K562 (cell line): ENCODE data around the gene DNAJB12. TPM values are rescaled to one million over a fixed set of nuclear protein-coding genes. Genes with fewer than 3 reads are reported as not detected.

Source experiments
- CBX5 ChIP-seq: IDR thresholded peaks from 2 replicates; pipeline ENCODE4 v1.6.1; 2014; ENCODE audit warnings: low read depth, borderline replicate concordance
- DIDO1 ChIP-seq: fragments of 450-650 bp; IDR thresholded peaks from 2 replicates; pipeline ENCODE4 v1.6.1; 2016; ENCODE audit warnings: low read depth, missing biosample characterization, missing genetic modification characterization
- EP400 ChIP-seq: fragments of 450-650 bp; IDR thresholded peaks from 2 replicates; pipeline ENCODE4 v1.6.1; 2017; ENCODE audit warnings: antibody characterized with exemption, mild to moderate bottlenecking, moderate library complexity
- HDAC8 ChIP-seq: fragments of 450-650 bp; IDR thresholded peaks from 2 replicates; pipeline ENCODE4 v1.6.1; 2016; ENCODE audit warnings: mild to moderate bottlenecking, missing genetic modification characterization, moderate library complexity, missing compliant biosample characterization
- HNRNPLL ChIP-seq: fragments of 200-400 bp; formaldehyde crosslinking; IDR thresholded peaks from 2 replicates; pipeline ENCODE4 v1.6.1; 2017; ENCODE audit warnings: low read length, low read depth, mild to moderate bottlenecking; ENCODE audit not compliant: poor library complexity, severe bottlenecking
- HNRNPUL1 ChIP-seq: fragments of 200-400 bp; formaldehyde crosslinking; IDR thresholded peaks from 2 replicates; pipeline ENCODE4 v1.6.1; 2017; ENCODE audit warnings: low read length
- MTA1 ChIP-seq: fragments of 450-650 bp; IDR thresholded peaks from 2 replicates; pipeline ENCODE4 v1.6.1; 2017; ENCODE audit warnings: borderline replicate concordance
- NCOA6 ChIP-seq: fragments of 450-650 bp; IDR thresholded peaks from 2 replicates; pipeline ENCODE4 v1.6.1; 2017; ENCODE audit warnings: mild to moderate bottlenecking
- PHTF2 ChIP-seq: fragments of 250-450 bp; sonication (Bioruptor Pico); IDR thresholded peaks from 2 replicates; pipeline ENCODE4 v1.5.0; 2021; ENCODE audit warnings: mild to moderate bottlenecking
- SOX6 ChIP-seq: fragments of 450-650 bp; IDR thresholded peaks from 2 replicates; pipeline ENCODE4 v1.6.1; 2014; ENCODE audit warnings: mild to moderate bottlenecking
- SREBF1 ChIP-seq: fragments of 150-350 bp; IDR thresholded peaks from 2 replicates; pipeline ENCODE4 v1.6.1; 2014; ENCODE audit warnings: antibody characterized with exemption, low read depth, low read length, borderline replicate concordance
- SRF ChIP-seq, 2 experiments: fragments of 250-450, 450-650 bp in 1 of 2; sonication (Bioruptor Pico) in 1 of 2; sonication (generic) in 1 of 2; formaldehyde crosslinking; IDR thresholded peaks; 2 replicates each; pipeline versions ENCODE4 v1.5.0 to v1.5.1; 2020 to 2022; ENCODE audit warnings: mild to moderate bottlenecking in 1 of 2, missing genetic modification reagents in 1 of 2
- XRCC5 ChIP-seq: fragments of 200-400 bp; formaldehyde crosslinking; IDR thresholded peaks from 2 replicates; pipeline ENCODE4 v1.6.1; 2017; ENCODE audit warnings: low read depth, mild to moderate bottlenecking, low read length
- ZBTB34 ChIP-seq: fragments of 250-450 bp; sonication (Bioruptor Pico); IDR thresholded peaks from 2 replicates; pipeline ENCODE4 v1.8.0; 2021; ENCODE audit warnings: mild to moderate bottlenecking, moderate library complexity
- ZBTB40 ChIP-seq, 2 experiments: fragments of 450-650 bp in 1 of 2; sonication (generic) in 1 of 2; formaldehyde crosslinking in 1 of 2; IDR thresholded peaks; 2 replicates each; pipeline versions ENCODE4 v1.7.1 to v1.9.0; 2016 to 2022; ENCODE audit warnings: inconsistent platforms in 1 of 2, mild to moderate bottlenecking in 1 of 2, missing genetic modification reagents in 1 of 2
- ZC3H8 ChIP-seq: fragments of 450-650 bp; IDR thresholded peaks from 2 replicates; pipeline ENCODE4 v1.6.1; 2017
- ZNF511 ChIP-seq: sonication (generic); formaldehyde crosslinking; IDR thresholded peaks from 2 replicates; pipeline ENCODE4 v1.8.0; 2022; ENCODE audit warnings: mild to moderate bottlenecking, missing genetic modification reagents
- polyA plus RNA-seq, 8 experiments: library from polyadenylated mRNA; depleted of rRNA in 4 of 8; stranded (reverse) in 5 of 8; unstranded in 3 of 8; fragments of >200 nt; fragmentation: Nextera tagmentation in 2 of 8; fragmentation: Illumina TruSeq in 1 of 8; extraction: Ambion mirVana in 2 of 8; extraction: Trizol in 1 of 8; gene quantifications; 2 replicates each; pipeline versions ENCODE4 v1.2.1 to v1.2.3, GENCODE V29; 2011 to 2014; ENCODE audit warnings: inconsistent platforms in 1 of 8, missing spikeins in 1 of 8
- total RNA-seq, 7 experiments: library from RNA; depleted of rRNA in 6 of 7; stranded (reverse); fragments of >200 nt in 6 of 7; fragmentation: Illumina TruSeq in 2 of 7; extraction: Trizol in 2 of 7; gene quantifications; 2 replicates each; pipeline versions ENCODE4 v1.2.1 to v1.2.3, GENCODE V29; 2011 to 2021; ENCODE audit warnings: low replicate concordance in 1 of 7

The DNAJB12 gene
- total and polyA plus RNA-seq, 9 of the 15 experiments (the other 6 are each of a cell fraction or from before 2014, with no cell fraction given) = 3.5 to 31.5 (median 20.3) TPM

GRCh38 chr10:72308320-72308987, 46.3 kb downstream of the DNAJB12 start (continued):
- TF ChIP-seq ZBTB40 (IDR thresholded peaks at IDR 0.05) (0 out of 2 replicates have a peak, but pooled peaks have one; percentile 11), ZBTB40 (CRISPR knock-in tag; IDR thresholded peaks at IDR 0.05) (no peak), EP400 (peak; percentile 67), DIDO1 (tag) (no peak), SREBF1 (peak; percentile 72; the same call in 1 of the 2 replicates), HNRNPLL (peak; percentile 21), MTA1 (peak; percentile 83), SRF (CRISPR knock-in tag; IDR thresholded peaks at IDR 0.05) (0 out of 4 replicates have a peak, but pooled peaks of 1 of the 2 experiments have one; percentile 12), SOX6 (peak; percentile 81), PHTF2 (0 out of 2 replicates have a peak, but pooled peaks have one; percentile 25), ZBTB34 (CRISPR knock-in tag) (0 out of 2 replicates have a peak, but pooled peaks have one; percentile 44), ZNF511 (no peak; the same call in 1 of the 2 replicates), HNRNPUL1 (no peak), XRCC5 (peak; percentile 84), HDAC8 (tag) (no peak), NCOA6 (no peak), CBX5 (peak; percentile 74; the same call in 1 of the 2 replicates), ZC3H8 (0 out of 2 replicates have a peak, but pooled peaks have one; percentile 76)
